HEK293 (cell line): ENCODE data around the gene CAV1.

Experiments used
- CTCF ChIA-PET: fragments of 350-600 bp; formaldehyde crosslinking; extraction: SDS; loops from one replicate; lab custom pipeline; 2021; ENCODE audit warnings: antibody characterized with exemption; lab: Yijun Ruan, JAX
- POLR2A ChIA-PET: fragments of 300-600 bp; formaldehyde crosslinking; extraction: SDS; loops from one replicate; lab custom pipeline; 2020; ENCODE audit warnings: antibody characterized with exemption, inconsistent platforms; lab: Yijun Ruan, JAX
- H3K27ac ChIP-seq: fragments of 200-500 bp; sonication (Bioruptor generic); 2 replicates; pipeline ENCODE4 v1.5.1; 2014; ENCODE audit warnings: low read depth, low read length, control low read depth, inconsistent platforms; ENCODE audit errors: extremely low read depth
- H3K36me3 ChIP-seq, 2 experiments: fragments of 200-500 bp in 1 of 2; sonication (Bioruptor generic) in 1 of 2; 1 replicate in 1 of 2; 2 replicates in 1 of 2; pipeline ENCODE4 v1.5.1; 2014 to 2017; ENCODE audit warnings: inconsistent platforms in 2 of 2, low read length in 2 of 2; ENCODE audit not compliant: control insufficient read depth in 2 of 2, insufficient read depth in 1 of 2
- H3K4me1 ChIP-seq: fragments of 200-500 bp; sonication (Bioruptor generic); 2 replicates; pipeline ENCODE4 v1.5.1; 2014; ENCODE audit warnings: mild to moderate bottlenecking, low read length, inconsistent platforms; ENCODE audit not compliant: control insufficient read depth, insufficient read depth
- H3K4me3 ChIP-seq: 2 replicates; pipeline ENCODE4 v1.5.1; 2011; ENCODE audit warnings: low read depth, mild to moderate bottlenecking, control low read depth, low read length, moderate library complexity
- H3K9me3 ChIP-seq: fragments of 200-500 bp; sonication (Bioruptor generic); 2 replicates; pipeline ENCODE4 v1.5.1; 2014; ENCODE audit warnings: low read depth, low read length, inconsistent platforms; ENCODE audit not compliant: control insufficient read depth, insufficient read depth
- KLF1 ChIP-seq: fragments of 450-650 bp; formaldehyde crosslinking; IDR thresholded peaks from 2 replicates; pipeline ENCODE4 v1.5.1; 2016; ENCODE audit warnings: missing biosample characterization, missing genetic modification characterization
- MEIS1 ChIP-seq: sonication (generic); formaldehyde crosslinking; IDR thresholded peaks from 2 replicates; pipeline ENCODE4 v1.8.1; 2022; ENCODE audit warnings: missing genetic modification reagents, mild to moderate bottlenecking, borderline replicate concordance
- OSR2 ChIP-seq: fragments of 450-650 bp; formaldehyde crosslinking; IDR thresholded peaks from 2 replicates; pipeline ENCODE4 v1.5.1; 2016; ENCODE audit warnings: missing biosample characterization, missing genetic modification characterization
- SP3 ChIP-seq: fragments of 450-650 bp; formaldehyde crosslinking; IDR thresholded peaks from 2 replicates; pipeline ENCODE4 v1.5.1; 2016; ENCODE audit warnings: missing biosample characterization, missing genetic modification characterization
- ZFP3 ChIP-seq: fragments of 450-650 bp; formaldehyde crosslinking; IDR thresholded peaks from 2 replicates; pipeline ENCODE4 v1.5.1; 2016; ENCODE audit warnings: low read depth, missing biosample characterization, missing genetic modification characterization
- ZNF140 ChIP-seq: fragments of 450-650 bp; formaldehyde crosslinking; IDR thresholded peaks from 2 replicates; pipeline ENCODE4 v1.5.1; 2016; ENCODE audit warnings: missing biosample characterization, missing genetic modification characterization
- ZNF155 ChIP-seq: fragments of 450-650 bp; formaldehyde crosslinking; IDR thresholded peaks from 2 replicates; pipeline ENCODE4 v1.5.1; 2016; ENCODE audit warnings: missing biosample characterization, missing genetic modification characterization
- ZNF394 ChIP-seq: fragments of 450-650 bp; formaldehyde crosslinking; IDR thresholded peaks from 2 replicates; pipeline ENCODE4 v1.5.1; 2016; ENCODE audit warnings: missing biosample characterization, missing genetic modification characterization, mild to moderate bottlenecking, moderate library complexity, borderline replicate concordance
- ZNF560 ChIP-seq: fragments of 450-650 bp; formaldehyde crosslinking; IDR thresholded peaks from 2 replicates; pipeline ENCODE4 v1.5.1; 2017; ENCODE audit warnings: missing biosample characterization, missing genetic modification characterization, borderline replicate concordance
- ZNF610 ChIP-seq: fragments of 450-650 bp; formaldehyde crosslinking; IDR thresholded peaks from 2 replicates; pipeline ENCODE4 v1.5.1; 2016; ENCODE audit warnings: missing biosample characterization, missing genetic modification characterization, borderline replicate concordance
- ZNF677 ChIP-seq: fragments of 450-650 bp; IDR thresholded peaks from 2 replicates; pipeline ENCODE4 v1.5.0; 2018; ENCODE audit warnings: missing biosample characterization, mild to moderate bottlenecking, missing genetic modification characterization, moderate library complexity
- TF ChIP-seq, protein P1 (sequence below): fragments of 450-650 bp; formaldehyde crosslinking; IDR thresholded peaks from 2 replicates; pipeline ENCODE4 v1.5.1; 2016; ENCODE audit warnings: missing biosample characterization, missing genetic modification characterization
- TF ChIP-seq, protein P2 (sequence below): fragments of 450-650 bp; formaldehyde crosslinking; IDR thresholded peaks from 2 replicates; pipeline ENCODE4 v1.5.1; 2017; ENCODE audit warnings: missing biosample characterization, missing genetic modification characterization
- TF ChIP-seq, protein P3 (sequence below): fragments of 450-650 bp; formaldehyde crosslinking; IDR thresholded peaks from 2 replicates; pipeline ENCODE4 v1.5.1; 2017; ENCODE audit warnings: missing biosample characterization, mild to moderate bottlenecking, missing genetic modification characterization, moderate library complexity
- TF ChIP-seq, protein P4 (sequence below): fragments of 450-650 bp; formaldehyde crosslinking; IDR thresholded peaks from 2 replicates; pipeline ENCODE4 v1.5.1; 2016; ENCODE audit warnings: missing biosample characterization, missing genetic modification characterization, borderline replicate concordance

Gene CAV1

DNA sequence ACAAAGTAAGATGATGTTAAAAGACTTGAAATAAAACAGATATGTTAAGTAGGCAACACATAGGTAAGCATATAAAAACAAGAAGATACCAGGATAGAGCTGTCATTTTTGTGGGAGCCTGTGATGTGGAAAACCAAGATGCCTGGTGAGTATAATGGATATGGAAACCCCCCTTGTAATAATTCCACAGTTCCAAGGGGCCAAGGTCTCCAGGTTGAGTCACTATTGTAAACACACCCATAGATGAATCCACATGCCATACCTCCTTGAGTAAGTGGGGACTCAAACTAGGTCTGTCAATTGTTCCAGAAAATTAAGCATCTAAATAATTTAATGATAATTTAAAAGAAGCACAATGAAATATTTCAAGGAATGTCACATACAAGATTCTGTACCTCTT lies 15.9 kb downstream of the CAV1 start (continued):
- TF ChIP-seq ZNF155 (tag by site-specific recombination) (no peak), OSR2 (no peak), MEIS1 (no peak), ZNF140 (tag by site-specific recombination) (no peak)
- TF ChIP-seq, all 188 proteins: peak for 1

DNA sequence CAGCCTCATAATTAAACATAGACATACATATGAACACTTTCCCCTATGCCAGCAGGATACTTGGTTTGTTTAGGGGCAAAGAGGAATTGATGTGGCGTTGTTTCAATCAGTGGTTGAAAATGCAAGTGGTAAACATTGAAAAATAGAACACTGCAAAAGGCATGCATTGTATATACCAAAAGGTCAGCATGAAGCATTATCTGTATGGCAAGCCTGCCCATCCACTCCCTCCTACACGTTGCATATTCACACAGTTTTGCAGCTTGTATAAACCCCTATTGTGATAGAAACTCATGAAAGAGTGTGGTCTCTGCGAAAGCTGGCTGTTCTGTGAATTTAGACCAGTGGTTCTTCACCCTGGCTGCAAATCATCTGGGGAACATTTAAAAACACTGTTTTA lies 17.1 kb downstream of the CAV1 start:
- Histone ChIP-seq H3K9me3 (no peaks in the 10 kb centered on the region), H3K27ac (no peak overlapping the region), H3K4me1 (0 out of 2 replicates have a peak, but pooled peaks cover 1% of the 10 kb centered on the region), H3K36me3 (no peaks in the 10 kb centered on the region), H3K4me3 (no peak overlapping the region)
- CTCF ChIA-PET = interaction anchor here (1.0 kb wide), 1 partner anchor 16 kb away, joined by 5 read pairs; no protein-coding TSS in a partner anchor
- TF ChIP-seq SP3 (tag by site-specific recombination) = no peak
- no peak for TF ChIP-seq ZNF610
- no peak for TF ChIP-seq ZNF394 (tag by site-specific recombination)
- TF ChIP-seq, protein P1, sequence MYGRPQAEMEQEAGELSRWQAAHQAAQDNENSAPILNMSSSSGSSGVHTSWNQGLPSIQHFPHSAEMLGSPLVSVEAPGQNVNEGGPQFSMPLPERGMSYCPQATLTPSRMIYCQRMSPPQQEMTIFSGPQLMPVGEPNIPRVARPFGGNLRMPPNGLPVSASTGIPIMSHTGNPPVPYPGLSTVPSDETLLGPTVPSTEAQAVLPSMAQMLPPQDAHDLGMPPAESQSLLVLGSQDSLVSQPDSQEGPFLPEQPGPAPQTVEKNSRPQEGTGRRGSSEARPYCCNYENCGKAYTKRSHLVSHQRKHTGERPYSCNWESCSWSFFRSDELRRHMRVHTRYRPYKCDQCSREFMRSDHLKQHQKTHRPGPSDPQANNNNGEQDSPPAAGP (tag by site-specific recombination) = no peak
- TF ChIP-seq, protein P2, sequence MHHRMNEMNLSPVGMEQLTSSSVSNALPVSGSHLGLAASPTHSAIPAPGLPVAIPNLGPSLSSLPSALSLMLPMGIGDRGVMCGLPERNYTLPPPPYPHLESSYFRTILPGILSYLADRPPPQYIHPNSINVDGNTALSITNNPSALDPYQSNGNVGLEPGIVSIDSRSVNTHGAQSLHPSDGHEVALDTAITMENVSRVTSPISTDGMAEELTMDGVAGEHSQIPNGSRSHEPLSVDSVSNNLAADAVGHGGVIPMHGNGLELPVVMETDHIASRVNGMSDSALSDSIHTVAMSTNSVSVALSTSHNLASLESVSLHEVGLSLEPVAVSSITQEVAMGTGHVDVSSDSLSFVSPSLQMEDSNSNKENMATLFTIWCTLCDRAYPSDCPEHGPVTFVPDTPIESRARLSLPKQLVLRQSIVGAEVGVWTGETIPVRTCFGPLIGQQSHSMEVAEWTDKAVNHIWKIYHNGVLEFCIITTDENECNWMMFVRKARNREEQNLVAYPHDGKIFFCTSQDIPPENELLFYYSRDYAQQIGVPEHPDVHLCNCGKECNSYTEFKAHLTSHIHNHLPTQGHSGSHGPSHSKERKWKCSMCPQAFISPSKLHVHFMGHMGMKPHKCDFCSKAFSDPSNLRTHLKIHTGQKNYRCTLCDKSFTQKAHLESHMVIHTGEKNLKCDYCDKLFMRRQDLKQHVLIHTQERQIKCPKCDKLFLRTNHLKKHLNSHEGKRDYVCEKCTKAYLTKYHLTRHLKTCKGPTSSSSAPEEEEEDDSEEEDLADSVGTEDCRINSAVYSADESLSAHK = no peak
- no peak for TF ChIP-seq ZNF677
- POLR2A ChIA-PET = no interaction called here

DNA sequence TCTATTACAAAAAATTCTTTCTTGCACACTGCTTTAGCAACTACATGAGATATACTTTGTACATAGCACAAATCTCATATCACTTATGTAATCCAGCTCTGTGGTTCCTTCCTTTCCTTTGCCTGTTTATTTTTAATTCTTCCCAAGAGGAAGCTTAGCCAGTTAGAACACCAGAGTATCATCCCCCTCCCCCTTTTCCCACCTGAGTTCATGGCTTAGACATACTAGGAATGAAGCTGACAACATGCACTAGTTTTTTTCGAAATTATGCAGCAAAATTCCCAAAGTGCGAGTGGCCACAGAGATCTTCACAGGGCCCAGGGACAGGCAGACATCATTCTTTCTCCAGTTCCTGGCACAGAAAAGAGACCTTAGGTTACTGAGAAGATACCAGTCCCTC lies 17.8 kb downstream of the CAV1 start:
- POLR2A ChIA-PET = no interaction called here
- CTCF ChIA-PET = interaction anchor here (0.6 to 1.0 kb wide), 2 partner anchors 16 to 48 kb away, joined by 3 to 5 read pairs; no protein-coding TSS in a partner anchor
- no peak overlapping the region for H3K4me3 ChIP-seq
- no peaks in the 10 kb centered on the region for H3K9me3 ChIP-seq
- no peak overlapping the region for H3K27ac ChIP-seq
- peaks cover 5% of the 10 kb centered on the region; the same call in 1 of the 2 replicates for H3K4me1 ChIP-seq
- TF ChIP-seq, protein P3, sequence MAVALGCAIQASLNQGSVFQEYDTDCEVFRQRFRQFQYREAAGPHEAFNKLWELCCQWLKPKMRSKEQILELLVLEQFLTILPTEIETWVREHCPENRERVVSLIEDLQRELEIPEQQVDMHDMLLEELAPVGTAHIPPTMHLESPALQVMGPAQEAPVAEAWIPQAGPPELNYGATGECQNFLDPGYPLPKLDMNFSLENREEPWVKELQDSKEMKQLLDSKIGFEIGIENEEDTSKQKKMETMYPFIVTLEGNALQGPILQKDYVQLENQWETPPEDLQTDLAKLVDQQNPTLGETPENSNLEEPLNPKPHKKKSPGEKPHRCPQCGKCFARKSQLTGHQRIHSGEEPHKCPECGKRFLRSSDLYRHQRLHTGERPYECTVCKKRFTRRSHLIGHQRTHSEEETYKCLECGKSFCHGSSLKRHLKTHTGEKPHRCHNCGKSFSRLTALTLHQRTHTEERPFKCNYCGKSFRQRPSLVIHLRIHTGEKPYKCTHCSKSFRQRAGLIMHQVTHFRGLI (tag by site-specific recombination) = no peak
- TF ChIP-seq KLF1 (no peak), ZNF560 (tag by site-specific recombination) (no peak), ZFP3 (tag by site-specific recombination) (no peak)
- TF ChIP-seq, protein P4, sequence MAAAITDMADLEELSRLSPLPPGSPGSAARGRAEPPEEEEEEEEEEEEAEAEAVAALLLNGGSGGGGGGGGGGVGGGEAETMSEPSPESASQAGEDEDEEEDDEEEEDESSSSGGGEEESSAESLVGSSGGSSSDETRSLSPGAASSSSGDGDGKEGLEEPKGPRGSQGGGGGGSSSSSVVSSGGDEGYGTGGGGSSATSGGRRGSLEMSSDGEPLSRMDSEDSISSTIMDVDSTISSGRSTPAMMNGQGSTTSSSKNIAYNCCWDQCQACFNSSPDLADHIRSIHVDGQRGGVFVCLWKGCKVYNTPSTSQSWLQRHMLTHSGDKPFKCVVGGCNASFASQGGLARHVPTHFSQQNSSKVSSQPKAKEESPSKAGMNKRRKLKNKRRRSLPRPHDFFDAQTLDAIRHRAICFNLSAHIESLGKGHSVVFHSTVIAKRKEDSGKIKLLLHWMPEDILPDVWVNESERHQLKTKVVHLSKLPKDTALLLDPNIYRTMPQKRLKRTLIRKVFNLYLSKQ (tag by site-specific recombination) = no peak
- H3K36me3 ChIP-seq = no peaks in the 10 kb centered on the region
